ENCODE data around the gene ATP2B2. TPM values are rescaled to one million over a fixed set of nuclear protein-coding genes. Genes with fewer than 3 reads are reported as not detected.

The ATP2B2 gene
- total and polyA plus RNA-seq, 2 of the 8 experiments (the other 6 are each of a cell fraction or from before 2014, with no cell fraction given) = 0.14 to 1.2 TPM

DNA sequence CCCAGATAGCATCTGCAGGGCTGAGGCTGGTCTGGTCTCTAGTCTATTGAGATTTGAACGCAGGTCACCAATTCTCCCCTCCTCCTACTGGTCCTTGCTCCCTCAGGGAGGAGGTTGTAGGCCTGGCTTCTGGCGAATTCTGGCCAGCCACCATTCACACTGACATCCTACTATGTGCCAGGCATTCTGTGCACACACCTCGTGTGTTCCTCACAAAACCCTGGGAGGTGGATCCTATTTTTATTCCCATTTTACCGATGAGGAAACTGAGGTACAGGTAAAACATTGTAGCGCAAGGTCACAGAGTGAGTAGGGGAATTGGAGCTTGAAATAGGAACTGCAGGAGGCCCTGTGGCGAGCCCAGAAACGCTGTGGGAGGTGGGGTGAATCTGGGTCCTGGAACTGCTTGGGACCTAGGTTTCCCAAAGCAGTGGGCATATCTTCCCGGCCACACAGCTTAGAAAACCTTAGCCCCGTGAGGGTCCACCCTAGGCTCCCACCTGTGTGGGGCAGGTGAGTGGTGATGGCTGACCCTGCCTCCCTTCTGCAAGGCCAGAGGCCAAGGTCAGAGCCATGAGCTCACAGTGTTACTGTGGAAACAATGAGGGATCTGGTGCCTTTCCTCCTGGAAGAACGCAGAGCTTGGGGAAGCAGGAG, 4.8 kb upstream of the ATP2B2 start:
- no peak overlapping the region for H2BK120ac ChIP-seq (replicated peaks; ENCODE audit: low read depth, low read length)
- no peaks in the 10 kb centered on the region for H3K36me3 ChIP-seq (ENCODE audit: control insufficient read depth in 2 of 4, insufficient read depth in 4 of 4, low read length in 3 of 4)
- H2BK5ac ChIP-seq (ENCODE audit: low read depth, low read length) = no peak overlapping the region
- no peaks in the 10 kb centered on the region for H4K20me1 ChIP-seq (replicated peaks in 1 of 2; ENCODE audit: control insufficient read depth in 1 of 2, insufficient read depth in 2 of 2, low read length in 2 of 2)
- no peaks in the 10 kb centered on the region for H3K79me2 ChIP-seq (ENCODE audit: control insufficient read depth in 1 of 2, insufficient read depth in 2 of 2, low read length in 2 of 2)
- H2BK12ac ChIP-seq (ENCODE audit: low read depth, low read length) = no peak overlapping the region
- H3K9ac ChIP-seq (replicated peaks in 1 of 4; ENCODE audit: extremely low read depth in 1 of 4, low read depth in 3 of 4, low read length in 3 of 4) = no peak overlapping the region
- H3K23ac ChIP-seq (ENCODE audit: insufficient read length) = no peak overlapping the region
- peaks cover 0 to 4% (median 3%) of the 10 kb centered on the region in 4 experiments; a peak in 3 of 7 replicates for H3K27me3 ChIP-seq (replicated peaks in 1 of 4; ENCODE audit: control insufficient read depth in 3 of 4, extremely low read depth in 1 of 4, insufficient read depth in 3 of 4, low read length in 3 of 4)
- peaks cover 5% of the 10 kb centered on the region; the same call in 1 of the 2 replicates for H3K23me2 ChIP-seq (ENCODE audit: low read depth, low read length)
- H3K27ac ChIP-seq (ENCODE audit: low read depth, low read length) = no peak overlapping the region
- no peaks in the 10 kb centered on the region for H3K79me1 ChIP-seq (ENCODE audit: low read depth, low read length)
- no peak overlapping the region; the same call in 1 of the 2 replicates for H3K18ac ChIP-seq (ENCODE audit: extremely low read depth, low read length)
- H2BK15ac ChIP-seq (ENCODE audit: low read length) = no peak overlapping the region
- no peak overlapping the region for H3K4ac ChIP-seq (replicated peaks; ENCODE audit: insufficient read length, low read depth, low read length)
- DNase-seq (ENCODE audit: low read depth in 1 of 2, low spot score in 2 of 2) (no peak), FAIRE-seq (no peak)
- no peaks in the 10 kb centered on the region for H3K9me3 ChIP-seq (ENCODE audit: insufficient read depth in 2 of 2, low read depth in 1 of 2, low read length in 1 of 2)
- H3K4me3 ChIP-seq (ENCODE audit: extremely low read depth in 1 of 4, insufficient read depth in 2 of 4, low read depth in 3 of 4, low read length in 4 of 4) = no peak overlapping the region
- CTCF ChIA-PET (ENCODE audit: partially characterized antibody) = interaction anchor here (0.7 to 1.4 kb wide), 3 partner anchors 12 to 229 kb away, joined by 3 to 6 read pairs (median 4); no protein-coding TSS in a partner anchor
- H3K4me1 ChIP-seq (replicated peaks in 1 of 4; ENCODE audit: control insufficient read depth in 3 of 4, insufficient read depth in 4 of 4, low read length in 3 of 4) = peaks cover 0 to 5% (median 1%) of the 10 kb centered on the region in 4 experiments; a peak in 5 of 7 replicates
- POLR2A ChIA-PET (ENCODE audit: partially characterized antibody) = no interaction called here
- H4K8ac ChIP-seq (ENCODE audit: extremely low read depth, insufficient read depth, low read length) = no peak overlapping the region
- H3K56ac ChIP-seq (replicated peaks; ENCODE audit: insufficient read length, low read depth, low read length) = no peak overlapping the region
- no peak overlapping the region for H3K14ac ChIP-seq (ENCODE audit: insufficient read length)
- no peak overlapping the region for H2AFZ ChIP-seq (ENCODE audit: low read length)
- H2AK5ac ChIP-seq (ENCODE audit: low read depth, low read length) = peak overlapping the region; percentile 28; the same call in 1 of the 2 replicates
- H4K91ac ChIP-seq (replicated peaks; ENCODE audit: insufficient read length, low read length) = no peak overlapping the region
- WGBS, 2 experiments (ENCODE audit: extremely low coverage in 1 of 2, insufficient coverage in 1 of 2, insufficient read length in 1 of 2, insufficient replicate concordance in 2 of 2, low coverage in 1 of 2, low lambda C conversion rate in 2 of 2, missing lambda C conversion rate in 1 of 2) = 83% methylated on average over 10 of the region's 10 CpGs; no CpG with 5 or more reads in 1 of the 2 experiments
- no peak overlapping the region for H4K5ac ChIP-seq (ENCODE audit: insufficient read length, low read depth, low read length)
- no peak overlapping the region for H2BK20ac ChIP-seq (ENCODE audit: low read length)
- H3K4me2 ChIP-seq (ENCODE audit: insufficient read depth in 1 of 2, low read depth in 2 of 2, low read length in 2 of 2) = no peak overlapping the region
- TF ChIP-seq RNF2 (IDR thresholded peaks at IDR 0.05; ENCODE audit: borderline replicate concordance, low read depth, low read length, missing control alignments, poor library complexity, severe bottlenecking) = no peak
- no peak for TF ChIP-seq ZNF274 (IDR thresholded peaks at IDR 0.05; ENCODE audit: borderline replicate concordance, extremely low read depth, low read length)
- TF ChIP-seq ASH2L (IDR thresholded peaks at IDR 0.05; ENCODE audit: low read length) = no peak
- TF ChIP-seq, protein P1, sequence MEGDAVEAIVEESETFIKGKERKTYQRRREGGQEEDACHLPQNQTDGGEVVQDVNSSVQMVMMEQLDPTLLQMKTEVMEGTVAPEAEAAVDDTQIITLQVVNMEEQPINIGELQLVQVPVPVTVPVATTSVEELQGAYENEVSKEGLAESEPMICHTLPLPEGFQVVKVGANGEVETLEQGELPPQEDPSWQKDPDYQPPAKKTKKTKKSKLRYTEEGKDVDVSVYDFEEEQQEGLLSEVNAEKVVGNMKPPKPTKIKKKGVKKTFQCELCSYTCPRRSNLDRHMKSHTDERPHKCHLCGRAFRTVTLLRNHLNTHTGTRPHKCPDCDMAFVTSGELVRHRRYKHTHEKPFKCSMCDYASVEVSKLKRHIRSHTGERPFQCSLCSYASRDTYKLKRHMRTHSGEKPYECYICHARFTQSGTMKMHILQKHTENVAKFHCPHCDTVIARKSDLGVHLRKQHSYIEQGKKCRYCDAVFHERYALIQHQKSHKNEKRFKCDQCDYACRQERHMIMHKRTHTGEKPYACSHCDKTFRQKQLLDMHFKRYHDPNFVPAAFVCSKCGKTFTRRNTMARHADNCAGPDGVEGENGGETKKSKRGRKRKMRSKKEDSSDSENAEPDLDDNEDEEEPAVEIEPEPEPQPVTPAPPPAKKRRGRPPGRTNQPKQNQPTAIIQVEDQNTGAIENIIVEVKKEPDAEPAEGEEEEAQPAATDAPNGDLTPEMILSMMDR (IDR thresholded peaks at IDR 0.05; ENCODE audit: control extremely low read depth in 1 of 3, insufficient read depth in 1 of 3, low read depth in 1 of 3, low read length in 3 of 3) = no peak
- TF ChIP-seq TCF12 (IDR thresholded peaks at IDR 0.05; ENCODE audit: low read depth, low read length) = no peak
- TF ChIP-seq KDM1A (IDR thresholded peaks at IDR 0.05; ENCODE audit: borderline replicate concordance, low read length) = no peak
- no peak for TF ChIP-seq TEAD4 (IDR thresholded peaks at IDR 0.05; ENCODE audit: low read depth, low read length)
- no peak for TF ChIP-seq KDM4A (IDR thresholded peaks at IDR 0.05; ENCODE audit: low read depth, low read length, severe bottlenecking)
- TF ChIP-seq CHD1 (IDR thresholded peaks at IDR 0.05; ENCODE audit: low read depth, low read length) = no peak
- no peak for TF ChIP-seq RBBP5 (IDR thresholded peaks at IDR 0.05; ENCODE audit: borderline replicate concordance, low read depth, low read length)

All from H1 (cell line).